Activated T-cell treated with anti-CD3 and anti-CD28 coated beads, Interleukin-2, amount 50 U/mL, for 72 hours (primary cell): ENCODE measurements around the gene F2RL1. TPM values are rescaled to one million over a fixed set of nuclear protein-coding genes. Genes with fewer than 3 reads are reported as not detected.
"Not testable (repeated sequence)": the region's sequence is repeated elsewhere in the genome, so short reads cannot be mapped to it uniquely, and the experiment has no call there.

ENCODE experiments used
- ATAC-seq, 2 donors: fragments of 150-1000 bp; cut with Tn5 transposase; replicated peaks in 1 of 2; 2 replicates each; pipeline ENCODE4 v1.10.0; 2021; ENCODE audit warnings: moderate library complexity in 2 of 2, mild to moderate bottlenecking in 1 of 2
- DNase-seq, 2 donors: peaks; one replicate each; pipeline ENCODE4 v3.0.0; 2021 to 2022; ENCODE audit warnings: mixed read lengths in 1 of 2
- H3K27ac Mint-ChIP-seq: one replicate; pipeline ENCODE4 v1.8.0; 2022; ENCODE audit warnings: mild to moderate bottlenecking, moderate library complexity, mixed read lengths
- H3K27me3 Mint-ChIP-seq: one replicate; pipeline ENCODE4 v1.8.0; 2022; ENCODE audit warnings: low read depth, mixed read lengths
- H3K36me3 Mint-ChIP-seq, 2 donors: one replicate each; pipeline ENCODE4 v1.8.0; 2022; ENCODE audit warnings: mixed read lengths in 2 of 2, mild to moderate bottlenecking in 1 of 2; ENCODE audit not compliant: insufficient read depth in 2 of 2
- H3K4me1 Mint-ChIP-seq: one replicate; pipeline ENCODE4 v1.8.0; 2022; ENCODE audit warnings: low read depth, mixed read lengths
- H3K4me3 Mint-ChIP-seq, 2 donors: one replicate each; pipeline ENCODE4 v1.8.0; 2022; ENCODE audit warnings: mild to moderate bottlenecking in 2 of 2, mixed read lengths in 2 of 2, moderate library complexity in 2 of 2
- H3K9me3 Mint-ChIP-seq, 2 donors: one replicate each; pipeline ENCODE4 v1.8.0; 2022; ENCODE audit warnings: mixed read lengths in 2 of 2
- total RNA-seq, 2 donors: library from RNA; stranded (reverse); gene quantifications; one replicate each; pipeline ENCODE4 v1.2.3, GENCODE V29; 2022

The F2RL1 gene
- total RNA-seq, 2 donors from 2014 or later: 1.6 to 1.7 TPM

DNA sequence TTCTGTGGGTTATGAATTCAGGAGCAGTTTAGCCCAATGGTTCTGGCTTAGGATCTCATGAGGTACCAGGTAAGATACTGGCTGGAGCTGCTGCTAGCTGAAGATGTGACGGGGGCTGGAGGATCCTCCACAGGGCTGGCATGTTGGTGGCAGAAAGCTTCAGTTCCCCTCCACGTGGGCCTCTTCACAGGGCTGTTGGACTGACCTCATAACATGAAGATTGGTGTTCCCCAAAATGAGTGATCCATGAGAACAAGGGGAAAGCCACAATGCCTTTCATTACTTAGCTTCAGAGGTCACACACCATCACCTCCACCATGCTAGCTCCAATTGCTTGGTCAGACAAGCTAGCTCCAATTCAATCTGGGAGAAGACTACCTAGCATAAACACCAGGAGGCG lies 22.5 kb downstream of the F2RL1 start:
- Mint-ChIP-seq H3K36me3 (peaks cover 0 to 2% of the 10 kb centered on the region in 2 donors), H3K27ac (no peak overlapping the region), H3K4me1 (no peaks in the 10 kb centered on the region), H3K27me3 (peaks cover 12% of the 10 kb centered on the region), H3K9me3 (peaks cover 0 to 2% of the 10 kb centered on the region in 2 donors), H3K4me3 (no peak overlapping the region)
- DNase-seq (no peak), ATAC-seq (no peak)

GRCh38 chr5:76845890-76846289 lies 27.1 kb downstream of the F2RL1 start:
- no peak for ATAC-seq
- no peak overlapping the region for H3K4me3 Mint-ChIP-seq
- DNase-seq: no peak
- H3K27ac Mint-ChIP-seq: no peak overlapping the region
- peaks cover 12% of the 10 kb centered on the region for H3K27me3 Mint-ChIP-seq
- peaks cover 0 to 2% of the 10 kb centered on the region in 2 donors for H3K36me3 Mint-ChIP-seq
- peaks cover 0 to 2% of the 10 kb centered on the region in 2 donors for H3K9me3 Mint-ChIP-seq
- H3K4me1 Mint-ChIP-seq: peaks cover 15% of the 10 kb centered on the region

- Mint-ChIP-seq H3K27ac (peak within 1 kb of the TSS; percentile 3), H3K4me3 (peak within 1 kb of the TSS; percentile 53 to 75), H3K27me3 (no peaks in the 10 kb centered on the region), H3K4me1 (peaks cover 29% of the 10 kb centered on the region), H3K9me3 (no peaks in the 10 kb centered on the region), H3K36me3 (peaks cover 0 to 6% of the 10 kb centered on the region in 2 donors)
- ATAC-seq (peak; percentile 91 to 93), DNase-seq (peak; percentile 35 to 40)
Observed at GRCh38 chr5:76849419-76850291, 30.8 kb downstream of the F2RL1 start, which contains the start of gene S100Z. Gene S100Z (plus strand): TSS chr5:76850014. CDS start chr5:76875360, 25,346 bp downstream.

DNA sequence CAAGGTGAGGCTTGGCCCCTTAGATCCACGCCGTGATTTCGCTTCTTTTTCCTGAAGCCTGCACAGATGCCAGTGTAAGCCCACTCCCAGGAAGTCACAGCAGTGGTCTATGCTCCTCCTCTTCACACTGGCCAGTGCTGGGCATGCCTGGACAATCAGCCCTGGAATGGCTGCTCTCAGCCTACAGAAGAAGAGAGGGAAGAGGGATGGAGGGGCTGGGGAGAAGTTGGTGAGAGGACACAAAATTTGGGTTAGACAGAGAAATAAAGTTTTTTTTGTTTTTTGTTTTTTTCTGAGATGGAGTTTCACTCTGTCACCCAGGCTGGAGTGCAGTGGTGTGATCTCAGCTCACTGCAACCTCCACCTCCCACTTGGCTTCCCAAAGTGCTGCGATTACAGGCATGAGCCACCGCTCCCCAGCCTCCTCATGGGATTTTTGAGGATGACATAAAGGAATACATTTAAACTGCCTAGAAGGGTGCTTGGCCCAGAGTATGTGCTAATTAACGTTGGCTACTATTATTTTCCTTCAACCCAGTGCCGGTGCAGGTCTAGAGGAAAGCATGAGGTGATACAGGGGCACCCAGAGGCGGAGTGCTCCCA lies 31.8 kb downstream of the F2RL1 start:
- Mint-ChIP-seq H3K27me3 (no peaks in the 10 kb centered on the region), H3K4me1 (peaks cover 33% of the 10 kb centered on the region), H3K4me3 (peak overlapping the region; percentile 53 to 75), H3K9me3 (peaks cover 0 to 2% of the 10 kb centered on the region in 2 donors), H3K36me3 (peaks cover 1 to 8% of the 10 kb centered on the region in 2 donors), H3K27ac (no peak overlapping the region)
- ATAC-seq (peak in 1 of 2 donors; percentile 27), DNase-seq (no peak)

DNA sequence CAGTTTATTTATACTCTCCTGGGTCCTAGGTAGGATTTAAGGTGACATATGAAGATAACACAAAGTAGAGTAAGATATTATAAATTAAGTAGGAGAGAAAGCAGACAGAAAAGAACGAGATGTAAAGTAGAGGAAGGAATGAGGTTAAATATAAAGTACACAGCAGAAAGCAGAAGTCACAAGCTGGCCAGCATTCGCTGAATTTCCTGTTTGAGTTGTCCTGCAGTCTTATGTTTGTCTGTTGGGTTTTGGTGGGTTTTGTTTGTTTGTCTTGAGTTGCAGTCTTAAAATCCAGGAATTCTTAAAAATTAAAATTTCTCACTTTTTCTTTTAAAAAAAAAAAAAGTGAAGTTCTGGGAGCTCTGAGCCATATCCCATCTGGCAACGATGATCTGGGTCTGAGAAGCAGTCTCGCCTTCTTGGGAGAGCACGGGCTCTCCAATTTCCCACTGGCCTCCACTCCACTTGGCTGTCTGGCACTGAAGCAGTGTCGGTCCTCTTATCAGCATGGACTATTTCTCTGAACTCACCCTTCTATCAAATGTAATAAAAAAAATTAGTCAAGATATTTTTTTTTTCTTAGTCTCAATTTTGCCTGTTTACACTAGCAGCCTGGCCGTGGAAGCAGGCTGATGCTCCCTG lies 33.0 kb downstream of the F2RL1 start:
- no peak for DNase-seq
- peak overlapping the region; percentile 14 for H3K27ac Mint-ChIP-seq
- H3K4me1 Mint-ChIP-seq: peaks cover 45% of the 10 kb centered on the region
- no peak for ATAC-seq
- peaks cover 0 to 2% of the 10 kb centered on the region in 2 donors for H3K9me3 Mint-ChIP-seq
- H3K27me3 Mint-ChIP-seq: no peaks in the 10 kb centered on the region
- H3K36me3 Mint-ChIP-seq: peaks cover 6 to 14% of the 10 kb centered on the region in 2 donors
- H3K4me3 Mint-ChIP-seq: peak overlapping the region in 1 of 2 donors; percentile 2

GRCh38 chr5:76852772-76853171 lies 33.9 kb downstream of the F2RL1 start:
- H3K9me3 Mint-ChIP-seq: peaks cover 0 to 2% of the 10 kb centered on the region in 2 donors
- peaks cover 6 to 14% of the 10 kb centered on the region in 2 donors for H3K36me3 Mint-ChIP-seq
- H3K4me3 Mint-ChIP-seq: no peak overlapping the region
- no peak for ATAC-seq
- peaks cover 46% of the 10 kb centered on the region for H3K4me1 Mint-ChIP-seq
- no peak overlapping the region for H3K27ac Mint-ChIP-seq
- DNase-seq: no peak
- H3K27me3 Mint-ChIP-seq: no peaks in the 10 kb centered on the region

DNA sequence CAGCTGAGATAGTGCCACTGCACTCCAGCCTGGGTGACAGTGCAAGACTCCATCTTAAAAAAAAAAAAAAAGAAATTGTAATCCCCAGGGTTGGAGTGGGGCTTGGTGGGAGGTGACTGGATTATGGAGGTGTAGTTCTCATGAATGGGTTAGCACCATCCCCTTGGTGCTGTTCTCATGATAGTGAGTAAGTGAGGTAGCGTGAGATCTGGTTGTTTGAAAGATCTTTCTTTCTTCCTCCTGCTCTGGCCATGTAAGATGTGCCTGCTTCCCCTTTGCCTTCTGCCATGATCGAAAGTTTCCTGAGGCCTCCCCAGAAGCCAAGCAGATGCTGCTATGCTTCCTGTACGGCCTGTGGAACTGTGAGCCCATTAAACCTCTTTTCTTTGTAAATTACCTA lies 34.9 kb downstream of the F2RL1 start:
- H3K9me3 Mint-ChIP-seq, ATAC-seq, H3K4me3 Mint-ChIP-seq, H3K27ac Mint-ChIP-seq, H3K27me3 Mint-ChIP-seq, DNase-seq: not testable (repeated sequence)
- peaks cover 6 to 14% of the 10 kb centered on the region in 2 donors for H3K36me3 Mint-ChIP-seq
- H3K4me1 Mint-ChIP-seq: peaks cover 46% of the 10 kb centered on the region

DNA sequence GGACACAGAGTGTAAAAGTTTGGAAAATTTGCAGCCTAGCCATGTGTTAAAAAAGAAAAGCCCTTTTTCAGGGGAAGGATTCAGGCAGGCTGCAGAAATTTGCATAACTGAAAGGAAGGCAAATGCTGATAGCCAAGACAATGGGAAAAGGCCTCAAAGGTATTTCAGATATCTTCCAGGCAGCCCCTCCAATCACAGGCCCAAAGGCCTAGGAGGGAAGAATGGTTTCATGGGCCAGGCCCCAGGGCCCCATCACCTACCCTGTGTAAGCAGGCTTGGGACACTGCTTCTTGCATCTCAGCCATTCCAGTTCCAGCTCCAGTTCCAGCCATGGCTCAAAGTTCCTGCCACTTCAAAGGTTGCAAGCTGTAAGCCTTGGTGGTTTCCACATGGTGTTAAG lies 35.8 kb downstream of the F2RL1 start:
- no peak overlapping the region for H3K4me3 Mint-ChIP-seq
- ATAC-seq (no peak), DNase-seq (no peak)
- no peak overlapping the region for H3K27ac Mint-ChIP-seq
- peaks cover 6 to 14% of the 10 kb centered on the region in 2 donors for H3K36me3 Mint-ChIP-seq
- H3K27me3 Mint-ChIP-seq: no peaks in the 10 kb centered on the region
- H3K4me1 Mint-ChIP-seq: peaks cover 44% of the 10 kb centered on the region
- peaks cover 0 to 2% of the 10 kb centered on the region in 2 donors for H3K9me3 Mint-ChIP-seq

DNA sequence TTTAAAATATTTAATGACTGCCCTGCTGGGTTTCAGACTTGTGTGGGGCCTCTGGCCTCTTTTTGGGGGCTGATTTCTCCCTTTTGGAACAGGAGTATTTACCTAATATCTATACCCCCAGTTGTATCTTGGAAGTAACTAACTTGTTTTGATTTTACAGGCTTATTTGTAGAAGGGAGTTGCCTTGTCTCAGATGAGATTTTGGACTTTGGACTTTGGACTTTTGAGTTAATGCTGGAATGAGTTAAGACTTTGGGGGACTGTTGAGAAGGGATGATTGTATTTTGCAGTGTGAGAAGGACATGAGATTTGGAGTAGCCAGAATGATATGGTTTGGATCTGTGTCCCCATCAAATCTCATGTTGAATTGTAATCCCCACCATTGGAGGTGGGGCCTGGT lies 36.7 kb downstream of the F2RL1 start:
- not testable (repeated sequence) for H3K9me3 Mint-ChIP-seq, ATAC-seq, H3K27me3 Mint-ChIP-seq, DNase-seq
- H3K4me1 Mint-ChIP-seq: peaks cover 35% of the 10 kb centered on the region
- H3K4me3 Mint-ChIP-seq: peak overlapping the region; percentile 5 to 48
- peak overlapping the region; percentile 71 for H3K27ac Mint-ChIP-seq
- peaks cover 6 to 14% of the 10 kb centered on the region in 2 donors for H3K36me3 Mint-ChIP-seq

GRCh38 chr5:76855961-76856360 lies 37.1 kb downstream of the F2RL1 start:
- H3K27me3 Mint-ChIP-seq: no peaks in the 10 kb centered on the region
- H3K27ac Mint-ChIP-seq: peak overlapping the region; percentile 71
- peak; percentile 27 to 39 for DNase-seq
- peak; percentile 82 to 97 for ATAC-seq
- H3K4me1 Mint-ChIP-seq: peaks cover 31% of the 10 kb centered on the region
- peaks cover 6 to 14% of the 10 kb centered on the region in 2 donors for H3K36me3 Mint-ChIP-seq
- H3K9me3 Mint-ChIP-seq: peaks cover 0 to 2% of the 10 kb centered on the region in 2 donors
- H3K4me3 Mint-ChIP-seq: peak overlapping the region; percentile 47 to 48

DNA sequence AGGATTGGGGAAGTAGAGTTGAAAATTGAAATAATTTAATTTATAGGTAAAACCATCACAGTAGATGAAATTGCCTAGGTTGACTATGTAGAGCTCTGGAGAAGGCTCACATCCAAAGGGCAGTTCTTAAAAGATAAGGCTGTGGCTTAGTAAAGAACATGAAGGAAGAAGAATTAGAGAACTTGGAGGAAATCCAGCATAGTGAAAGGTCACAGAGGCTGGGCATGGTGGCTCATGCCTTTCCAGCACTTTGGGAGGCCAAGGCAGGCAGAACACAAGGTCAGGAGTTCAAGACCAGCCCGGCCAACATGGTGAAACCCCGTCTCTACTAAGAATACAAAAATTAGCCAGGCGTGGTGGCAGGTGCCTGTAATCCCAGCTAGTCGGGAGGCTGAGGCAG lies 38.0 kb downstream of the F2RL1 start:
- peaks cover 6 to 14% of the 10 kb centered on the region in 2 donors for H3K36me3 Mint-ChIP-seq
- not testable (repeated sequence) for DNase-seq, H3K9me3 Mint-ChIP-seq, H3K4me3 Mint-ChIP-seq, H3K27me3 Mint-ChIP-seq, ATAC-seq
- H3K27ac Mint-ChIP-seq: peak overlapping the region; percentile 71
- H3K4me1 Mint-ChIP-seq: peaks cover 24% of the 10 kb centered on the region

DNA sequence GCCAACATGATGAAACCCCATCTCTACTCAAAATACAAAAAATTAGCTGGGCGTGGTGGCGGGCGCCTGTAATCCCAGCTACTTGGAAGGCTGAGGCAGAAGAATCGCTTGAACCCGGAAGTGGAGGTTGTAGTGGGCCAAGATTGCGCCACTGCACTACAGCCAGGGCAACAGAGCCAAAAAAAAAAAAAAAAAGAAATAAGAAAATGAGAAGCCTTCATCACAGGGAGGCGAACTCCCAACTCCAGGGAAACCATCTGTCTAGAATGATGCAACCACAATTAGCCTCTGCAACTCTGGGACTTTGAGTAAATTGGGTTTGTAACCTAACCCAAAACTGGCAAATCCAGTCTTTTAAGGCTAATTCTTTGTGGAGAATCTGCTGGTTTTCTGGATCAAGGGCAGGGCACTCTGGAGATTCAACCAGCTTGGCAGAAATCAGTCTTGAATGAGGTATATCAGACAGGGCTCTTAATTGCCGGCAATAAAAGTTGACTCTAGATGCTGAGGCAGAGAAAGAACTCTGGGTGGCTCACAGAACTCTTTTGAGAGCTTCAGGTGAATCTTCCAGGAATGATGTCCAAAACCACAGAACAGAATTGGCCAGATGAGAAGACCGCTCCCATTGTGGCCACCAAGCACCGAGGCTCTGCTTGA lies 40.9 kb downstream of the F2RL1 start:
- DNase-seq (no peak), ATAC-seq (no peak)
- Mint-ChIP-seq H3K27me3 (no peaks in the 10 kb centered on the region), H3K27ac (no peak overlapping the region), H3K4me3 (no peak overlapping the region), H3K4me1 (peaks cover 18% of the 10 kb centered on the region), H3K36me3 (peaks cover 6 to 8% of the 10 kb centered on the region in 2 donors), H3K9me3 (peaks cover 0 to 2% of the 10 kb centered on the region in 2 donors)
